OCI-M2 (cell line): ENCODE results near the gene CSF1.
"Not testable (repeated sequence)": the region's sequence is repeated elsewhere in the genome, so short reads cannot be mapped to it uniquely, and the experiment has no call there.

Experiments
- DNase-seq: peaks from one replicate; lab custom pipeline; 2025; ENCODE audit not compliant: unreplicated experiment; lab: John Stamatoyannopoulos, UW

Gene CSF1

GRCh38 chr1:109918671-109919070 lies 8.0 kb downstream of the CSF1 start:
- no peak for DNase-seq

DNA sequence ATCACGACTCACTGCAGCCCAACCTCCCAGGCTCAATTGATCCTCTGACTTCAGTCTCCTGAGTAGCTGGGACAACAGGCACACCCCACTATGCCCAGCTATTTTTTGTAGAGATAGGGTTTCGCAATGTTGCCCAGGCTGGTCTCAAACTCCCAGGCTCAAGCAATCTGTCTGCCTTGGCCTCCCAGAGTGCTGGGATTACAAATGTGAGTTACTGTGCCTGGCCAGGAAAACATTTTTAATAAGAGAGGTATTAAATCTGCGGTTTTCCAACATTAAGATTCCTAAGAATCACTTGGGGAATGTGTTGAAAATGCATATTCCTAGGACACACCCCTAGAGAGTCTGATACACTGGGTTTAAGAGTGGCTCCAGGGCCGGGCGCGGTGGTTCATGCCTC lies 8.7 kb downstream of the CSF1 start:
- no peak for DNase-seq

DNA sequence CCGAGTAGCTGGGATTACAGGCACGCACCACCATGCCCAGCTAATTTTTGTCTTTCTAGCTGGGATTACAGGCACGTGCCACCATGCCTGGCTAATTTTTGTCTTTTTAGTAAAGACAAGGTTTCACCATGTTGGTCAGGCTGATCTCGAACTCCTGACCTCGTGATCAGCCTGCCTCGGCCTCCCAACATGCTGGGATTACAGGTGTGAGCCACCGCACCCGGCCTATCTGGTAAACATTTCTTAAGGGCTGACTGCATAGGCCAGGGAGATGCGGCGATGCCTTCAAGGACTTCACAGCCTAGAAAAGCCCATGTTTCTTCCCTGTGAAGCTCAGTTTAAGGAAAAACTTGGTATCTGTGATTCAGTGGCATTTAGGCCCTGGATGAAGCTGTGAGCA lies 9.7 kb downstream of the CSF1 start:
- DNase-seq, result not testable (repeated sequence)

- no peak for DNase-seq
Observed at GRCh38 chr1:109922326-109922725, 11.7 kb downstream of the CSF1 start.

GRCh38 chr1:109923131-109923945 lies 12.7 kb downstream of the CSF1 start:
- DNase-seq, result no peak

GRCh38 chr1:109923946-109924275 lies 13.3 kb downstream of the CSF1 start:
- no peak for DNase-seq

DNA sequence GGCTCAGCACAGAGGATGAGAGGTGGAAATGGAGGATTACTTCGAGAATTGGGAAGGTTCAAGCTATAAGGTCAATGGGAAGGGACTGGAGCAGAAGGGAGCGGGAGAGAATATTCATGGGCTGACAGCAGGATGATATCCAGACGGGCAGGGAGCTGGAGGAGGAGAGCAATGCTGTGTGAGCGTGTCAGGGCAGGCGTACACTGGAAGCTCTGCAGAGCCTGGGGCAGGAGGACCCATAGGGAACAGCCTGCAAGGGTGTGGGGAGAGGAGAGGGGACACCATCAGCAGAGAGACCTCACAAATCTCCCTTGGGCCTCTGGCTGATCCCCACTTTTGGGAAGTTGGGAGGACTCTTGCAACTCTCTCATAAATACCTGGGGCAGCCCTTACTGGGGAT lies 13.7 kb downstream of the CSF1 start:
- DNase-seq, result no peak

- no peak for DNase-seq
Observed at GRCh38 chr1:109925159-109925990, 14.7 kb downstream of the CSF1 start.

GRCh38 chr1:109926662-109927300 lies 16.1 kb downstream of the CSF1 start:
- no peak for DNase-seq

DNA sequence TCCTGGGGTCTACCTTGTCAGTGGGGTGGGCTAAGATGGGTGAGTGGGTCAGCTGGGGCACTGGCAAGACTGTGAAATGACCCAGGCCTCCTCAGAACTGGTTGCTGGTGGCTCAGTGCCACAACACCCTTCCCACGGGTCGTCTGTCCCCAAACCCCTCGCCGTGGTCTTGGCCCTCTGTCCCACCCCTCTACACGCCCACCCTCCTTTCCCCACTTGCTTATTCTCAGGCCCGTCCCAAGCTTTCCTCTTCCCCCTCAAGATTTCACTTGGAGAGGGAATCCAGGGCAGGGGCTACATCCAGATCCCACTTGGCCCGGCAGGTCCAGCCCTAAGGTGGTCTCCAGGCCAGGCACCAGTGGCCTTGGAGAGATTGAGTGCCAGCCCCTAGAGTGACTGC lies 16.7 kb downstream of the CSF1 start:
- no peak for DNase-seq

- DNase-seq, result no peak
Observed at GRCh38 chr1:109927911-109928321, 17.3 kb downstream of the CSF1 start.

DNA sequence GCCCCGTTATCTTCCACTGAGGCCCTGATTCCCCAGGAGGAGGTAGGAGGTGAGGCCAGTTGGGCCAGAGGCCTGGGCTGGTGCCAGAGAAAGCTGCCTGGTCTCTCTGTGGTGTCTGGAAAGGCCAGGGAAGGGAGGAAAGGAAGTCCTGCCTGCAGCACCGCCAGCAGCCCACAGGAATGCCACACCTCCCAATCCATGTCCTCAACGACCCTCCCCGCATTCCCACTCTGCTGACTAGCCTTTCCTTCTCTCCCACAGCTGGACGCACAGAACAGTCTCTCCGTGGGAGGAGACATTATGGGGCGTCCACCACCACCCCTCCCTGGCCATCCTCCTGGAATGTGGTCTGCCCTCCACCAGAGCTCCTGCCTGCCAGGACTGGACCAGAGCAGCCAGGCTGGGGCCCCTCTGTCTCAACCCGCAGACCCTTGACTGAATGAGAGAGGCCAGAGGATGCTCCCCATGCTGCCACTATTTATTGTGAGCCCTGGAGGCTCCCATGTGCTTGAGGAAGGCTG lies 18.0 kb downstream of the CSF1 start:
- no peak for DNase-seq

DNA sequence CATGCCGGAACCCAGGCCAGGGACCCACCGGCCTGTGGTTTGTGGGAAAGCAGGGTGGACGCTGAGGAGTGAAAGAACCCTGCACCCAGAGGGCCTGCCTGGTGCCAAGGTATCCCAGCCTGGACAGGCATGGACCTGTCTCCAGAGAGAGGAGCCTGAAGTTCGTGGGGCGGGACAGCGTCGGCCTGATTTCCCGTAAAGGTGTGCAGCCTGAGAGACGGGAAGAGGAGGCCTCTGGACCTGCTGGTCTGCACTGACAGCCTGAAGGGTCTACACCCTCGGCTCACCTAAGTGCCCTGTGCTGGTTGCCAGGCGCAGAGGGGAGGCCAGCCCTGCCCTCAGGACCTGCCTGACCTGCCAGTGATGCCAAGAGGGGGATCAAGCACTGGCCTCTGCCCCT lies 18.5 kb downstream of the CSF1 start:
- DNase-seq, result no peak

GRCh38 chr1:109929588-109930251 lies 19.1 kb downstream of the CSF1 start:
- DNase-seq, result no peak

- DNase-seq, result no peak
Observed at GRCh38 chr1:109930252-109930993, 19.8 kb downstream of the CSF1 start.

GRCh38 chr1:109931189-109931731 lies 20.6 kb downstream of the CSF1 start:
- no peak for DNase-seq

GRCh38 chr1:109931911-109932636 lies 21.4 kb downstream of the CSF1 start:
- DNase-seq, result no peak

DNA sequence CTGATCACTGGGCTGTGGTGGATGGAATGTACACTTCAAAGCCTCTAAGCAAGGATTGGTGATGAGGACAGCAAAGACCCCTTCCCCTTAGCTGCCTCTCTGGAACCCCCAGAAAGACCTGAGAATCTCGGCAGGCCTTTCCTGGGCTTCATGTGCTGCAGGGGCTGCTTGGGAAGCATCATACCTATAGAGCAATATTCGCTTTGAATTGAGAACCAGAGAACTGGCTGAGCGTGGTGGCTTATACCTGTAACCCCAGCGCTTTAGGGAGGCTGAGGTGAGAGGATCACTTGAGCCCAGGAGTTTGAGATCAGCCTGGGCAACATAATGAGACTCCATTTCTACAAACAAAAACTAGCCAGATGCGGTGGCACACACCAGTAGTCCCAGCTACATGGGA lies 22.0 kb downstream of the CSF1 start:
- no peak for DNase-seq

DNA sequence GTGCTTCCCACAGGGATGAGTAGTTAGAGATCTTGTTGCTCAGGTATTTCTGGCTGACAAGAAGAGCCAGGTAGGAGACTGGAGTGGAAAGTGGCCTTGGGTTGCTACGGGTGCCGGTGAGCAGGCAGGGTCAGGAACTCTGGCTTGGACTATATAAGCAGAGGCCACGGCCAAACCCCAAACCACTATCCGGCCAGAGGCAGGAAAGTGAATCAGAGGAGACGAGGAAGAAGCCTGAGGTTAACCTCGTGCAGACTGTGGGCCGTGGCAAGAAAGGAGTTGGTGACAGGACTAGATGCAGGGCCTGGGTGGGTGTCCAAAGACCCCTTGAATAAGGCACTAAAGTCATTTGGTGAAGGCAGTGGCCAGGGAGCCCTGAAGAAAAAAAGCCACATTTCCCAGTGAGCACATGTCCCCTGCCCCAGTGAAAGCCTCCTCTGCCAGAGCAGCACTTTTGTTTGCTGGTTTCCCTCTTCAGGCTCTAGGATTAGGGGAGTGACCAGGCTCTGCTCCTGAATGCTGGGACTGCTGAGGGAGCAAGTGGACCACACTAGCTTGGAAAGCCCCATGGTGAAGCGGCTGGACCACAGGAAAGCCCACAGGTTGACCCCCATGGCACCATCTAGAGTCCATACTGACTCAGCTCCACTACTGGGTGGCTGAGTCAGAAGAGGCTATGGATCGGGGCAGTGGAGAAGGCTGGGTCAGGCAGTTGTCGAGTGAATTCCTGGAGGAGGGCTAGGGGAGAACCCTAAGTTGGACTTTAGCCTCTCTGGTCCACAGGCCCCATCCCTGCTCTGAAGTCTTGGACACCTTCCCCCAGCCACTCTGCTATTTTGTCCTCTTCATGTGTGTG lies 23.4 kb downstream of the CSF1 start:
- no peak for DNase-seq
